Measurements from ENCODE around the gene LYRM1. TPM values are rescaled to one million over a fixed set of nuclear protein-coding genes. Genes with fewer than 3 reads are reported as not detected.

LYRM1 gene
- total and polyA plus RNA-seq, 2 of the 4 experiments (the other 2 are of a cell fraction), result 19.0 to 35.0 TPM

- Histone ChIP-seq H3K4ac (ENCODE audit: low read depth, low read length) (no peak overlapping the region), H3K4me3 (ENCODE audit: insufficient read depth, low read depth, low read length) (no peak overlapping the region), H4K91ac (ENCODE audit: insufficient read depth, low read depth, low read length) (no peak overlapping the region), H3K9ac (ENCODE audit: low read depth, low read length) (no peak overlapping the region), H3K27ac (ENCODE audit: insufficient read depth, low read length) (no peak overlapping the region), H2BK120ac (ENCODE audit: low read depth, low read length) (no peak overlapping the region), H2AK5ac (ENCODE audit: low read depth, low read length) (no peak overlapping the region), H3K56ac (ENCODE audit: extremely low read depth, insufficient read depth, low read length) (no peak overlapping the region), H3K4me2 (ENCODE audit: low read depth, low read length) (no peak overlapping the region), H3K4me1 (ENCODE audit: control insufficient read depth, insufficient read depth, low read length) (peaks cover 9% of the 10 kb centered on the region), H2AFZ (replicated peaks; ENCODE audit: low read length, poor library complexity) (peak overlapping the region; percentile 9), H3K79me1 (ENCODE audit: low read depth in 1 of 2, low read length in 2 of 2) (peaks cover 44 to 87% of the 10 kb centered on the region in 2 experiments), H2AK9ac (replicated peaks; ENCODE audit: low read depth, low read length, poor library complexity) (no peak overlapping the region), H3K14ac (replicated peaks; ENCODE audit: low read depth, low read length) (no peak overlapping the region), H3K27me3 (ENCODE audit: control insufficient read depth, insufficient read depth, low read length) (no peaks in the 10 kb centered on the region), H4K5ac (ENCODE audit: low read depth, low read length) (no peak overlapping the region), H2BK15ac (ENCODE audit: low read depth, low read length) (no peak overlapping the region), H3K9me3 (ENCODE audit: control insufficient read depth, insufficient read depth, low read length) (no peaks in the 10 kb centered on the region), H3K9me1 (ENCODE audit: insufficient read depth, low read length) (peaks cover 27% of the 10 kb centered on the region), H2BK5ac (ENCODE audit: low read depth, low read length, poor library complexity, severe bottlenecking) (no peak overlapping the region), H3K18ac (ENCODE audit: low read depth, low read length) (no peak overlapping the region), H4K8ac (ENCODE audit: low read depth in 2 of 2, low read length in 2 of 2) (no peak overlapping the region), H4K20me1 (ENCODE audit: insufficient read depth, low read length) (peaks cover 54% of the 10 kb centered on the region), H2BK20ac (ENCODE audit: low read depth, low read length) (no peak overlapping the region), H3K36me3 (ENCODE audit: control insufficient read depth, insufficient read depth, low read length) (no peaks in the 10 kb centered on the region), H3K23ac (ENCODE audit: low read depth, low read length) (peak overlapping the region; percentile 31; the same call in 1 of the 2 replicates)
- WGBS, 2 experiments (ENCODE audit: extremely low coverage in 2 of 2, insufficient read length in 1 of 2), result no CpG with 5 or more reads among the region's 3 CpGs
- BruUV-seq (replicated peaks), result no TSS peak
- DNase-seq (no peak), ATAC-seq (ENCODE audit: low read depth) (no peak)
- intact Hi-C loops (cut with micrococcal nuclease) (no loop called here), in situ Hi-C loops (cut with MboI; ENCODE audit: low sequenced_read_pairs) (no loop called here), dilution Hi-C loops (cut with HindIII; ENCODE audit: low sequenced_read_pairs, unreplicated experiment) (no loop called here)
- TF ChIP-seq RFX5 (IDR thresholded peaks at IDR 0.05; ENCODE audit: low read depth, low read length) (no peak), FOS (IDR thresholded peaks at IDR 0.05; ENCODE audit: low read depth, low read length) (no peak), POLR2A (IDR thresholded peaks at IDR 0.05; ENCODE audit: low read depth, low read length) (no peak), MAZ (IDR thresholded peaks at IDR 0.05; ENCODE audit: borderline replicate concordance, low read depth, low read length) (no peak), USF2 (IDR thresholded peaks at IDR 0.05; ENCODE audit: low read depth, low read length) (no peak), NFE2L2 (IDR thresholded peaks at IDR 0.05; ENCODE audit: low read depth, low read length) (no peak), CEBPB (IDR thresholded peaks at IDR 0.05; ENCODE audit: low read depth, low read length) (no peak), SMC3 (IDR thresholded peaks at IDR 0.05; ENCODE audit: low read depth, low read length) (no peak), RCOR1 (IDR thresholded peaks at IDR 0.05; ENCODE audit: insufficient replicate concordance, low read length) (no peak), ELK1 (IDR thresholded peaks at IDR 0.05; ENCODE audit: borderline replicate concordance, low read depth, low read length) (no peak), BHLHE40 (IDR thresholded peaks at IDR 0.05; ENCODE audit: low read depth, low read length) (no peak), MXI1 (IDR thresholded peaks at IDR 0.05; ENCODE audit: borderline replicate concordance, low read depth, low read length) (no peak), MAFK (IDR thresholded peaks at IDR 0.05; ENCODE audit: low read depth, low read length) (no peak), CHD1 (IDR thresholded peaks at IDR 0.05; ENCODE audit: low read depth, low read length) (no peak), CTCF (conservative IDR thresholded peaks at IDR 0.05; ENCODE audit: low read depth, low read length) (no peak), RAD21 (IDR thresholded peaks at IDR 0.05; ENCODE audit: low read length) (no peak)
- POLR2A ChIA-PET (ENCODE audit: unreplicated experiment), result interaction anchor here (0.6 kb wide), 1 partner anchor 126 kb away, joined by 3 read pairs; no protein-coding TSS in a partner anchor
- CTCF ChIA-PET, result no interaction called here
Observed at GRCh38 chr16:20873331-20873730, 27.2 kb upstream of the LYRM1 start.

All from IMR-90 (cell line).